Measurements from ENCODE around the gene PDAP1. TPM values are rescaled to one million over a fixed set of nuclear protein-coding genes. Genes with fewer than 3 reads are reported as not detected.

Gene PDAP1
- total and polyA plus RNA-seq, 2 experiments from 2014 or later, result 81.0 to 181 TPM

GRCh38 chr7:99375070-99375807 lies 33.2 kb downstream of the PDAP1 start:
- Histone ChIP-seq H3K9me3 (ENCODE audit: low read depth) (no peaks in the 10 kb centered on the region), H3K36me3 (no peaks in the 10 kb centered on the region), H3K4me1 (ENCODE audit: low read depth) (peaks cover 9% of the 10 kb centered on the region), H3K27ac (no peak overlapping the region), H3K27me3 (no peaks in the 10 kb centered on the region), H3K4me3 (peak overlapping the region; percentile 87)
- DNase-seq (ENCODE audit: low read depth in 1 of 2, low spot score in 1 of 2), result peak; percentile 53 to 79
- TF ChIP-seq, protein P1, sequence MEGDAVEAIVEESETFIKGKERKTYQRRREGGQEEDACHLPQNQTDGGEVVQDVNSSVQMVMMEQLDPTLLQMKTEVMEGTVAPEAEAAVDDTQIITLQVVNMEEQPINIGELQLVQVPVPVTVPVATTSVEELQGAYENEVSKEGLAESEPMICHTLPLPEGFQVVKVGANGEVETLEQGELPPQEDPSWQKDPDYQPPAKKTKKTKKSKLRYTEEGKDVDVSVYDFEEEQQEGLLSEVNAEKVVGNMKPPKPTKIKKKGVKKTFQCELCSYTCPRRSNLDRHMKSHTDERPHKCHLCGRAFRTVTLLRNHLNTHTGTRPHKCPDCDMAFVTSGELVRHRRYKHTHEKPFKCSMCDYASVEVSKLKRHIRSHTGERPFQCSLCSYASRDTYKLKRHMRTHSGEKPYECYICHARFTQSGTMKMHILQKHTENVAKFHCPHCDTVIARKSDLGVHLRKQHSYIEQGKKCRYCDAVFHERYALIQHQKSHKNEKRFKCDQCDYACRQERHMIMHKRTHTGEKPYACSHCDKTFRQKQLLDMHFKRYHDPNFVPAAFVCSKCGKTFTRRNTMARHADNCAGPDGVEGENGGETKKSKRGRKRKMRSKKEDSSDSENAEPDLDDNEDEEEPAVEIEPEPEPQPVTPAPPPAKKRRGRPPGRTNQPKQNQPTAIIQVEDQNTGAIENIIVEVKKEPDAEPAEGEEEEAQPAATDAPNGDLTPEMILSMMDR (IDR thresholded peaks at IDR 0.05; ENCODE audit: low read depth, low read length), result no peak

DNA sequence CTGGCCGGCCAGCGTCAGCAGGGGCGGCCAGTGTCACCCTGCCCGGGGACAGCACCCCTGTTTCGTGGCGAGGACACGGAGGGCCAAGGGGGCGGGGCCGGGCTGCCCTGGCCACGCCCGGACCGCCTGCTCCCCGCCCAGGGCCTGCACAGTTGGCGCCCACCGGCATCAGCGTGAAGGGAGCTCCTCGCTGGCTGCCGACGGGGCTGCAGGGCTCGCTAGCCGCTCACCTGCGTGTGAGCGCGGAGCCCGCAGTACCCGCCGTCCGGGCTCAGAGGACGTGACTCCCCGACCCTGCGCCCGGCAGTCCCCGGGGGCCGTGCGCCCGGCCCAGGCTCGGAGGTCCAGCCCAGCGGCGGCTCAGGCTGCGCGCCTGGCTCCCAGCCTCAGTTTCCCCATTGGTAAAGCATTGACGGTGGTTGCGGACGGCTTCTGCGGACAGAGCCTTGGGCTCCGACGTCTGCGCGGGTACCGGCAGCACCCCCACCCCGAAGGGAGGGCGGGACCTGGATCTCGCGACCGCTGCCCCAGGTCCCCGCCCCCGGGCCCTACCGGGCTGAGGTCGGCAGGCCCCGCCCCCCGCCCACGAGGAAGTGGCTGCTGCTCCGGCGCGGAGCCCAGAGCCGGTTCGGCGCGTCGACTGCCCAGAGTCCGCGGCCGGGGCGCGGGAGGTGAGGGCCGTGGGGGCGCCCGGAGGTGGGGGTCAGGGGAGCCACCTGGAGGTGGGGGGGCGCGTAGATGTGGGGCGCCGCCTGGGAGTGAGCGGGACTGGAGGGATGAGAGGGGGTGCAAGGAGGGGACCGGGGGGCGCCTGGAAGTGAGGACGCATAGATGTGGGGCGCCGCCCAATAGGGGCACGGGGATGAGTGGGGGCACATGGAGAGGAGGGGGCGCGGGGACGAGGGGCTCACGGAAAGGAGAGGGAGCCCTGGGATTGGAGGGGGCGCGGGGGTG lies 34.0 kb downstream of the PDAP1 start, which contains the start of gene ARPC1B:
TSS of gene ARPC1B (plus strand) at position 620 of the 954 bp plus-strand sequence. CDS start 10,985 bp downstream, outside the sequence.
- Histone ChIP-seq H3K9me3 (ENCODE audit: low read depth) (no peaks in the 10 kb centered on the region), H3K36me3 (no peaks in the 10 kb centered on the region), H3K27me3 (no peaks in the 10 kb centered on the region), H3K27ac (no peak within 1 kb of the TSS), H3K4me1 (ENCODE audit: low read depth) (peaks cover 9% of the 10 kb centered on the region), H3K4me3 (peak within 1 kb of the TSS; percentile 87)
- DNase-seq (ENCODE audit: low read depth in 1 of 2, low spot score in 1 of 2), result peak; percentile 83 to 85
- TF ChIP-seq, protein P1 (IDR thresholded peaks at IDR 0.05; ENCODE audit: low read depth, low read length), result no peak

DNA sequence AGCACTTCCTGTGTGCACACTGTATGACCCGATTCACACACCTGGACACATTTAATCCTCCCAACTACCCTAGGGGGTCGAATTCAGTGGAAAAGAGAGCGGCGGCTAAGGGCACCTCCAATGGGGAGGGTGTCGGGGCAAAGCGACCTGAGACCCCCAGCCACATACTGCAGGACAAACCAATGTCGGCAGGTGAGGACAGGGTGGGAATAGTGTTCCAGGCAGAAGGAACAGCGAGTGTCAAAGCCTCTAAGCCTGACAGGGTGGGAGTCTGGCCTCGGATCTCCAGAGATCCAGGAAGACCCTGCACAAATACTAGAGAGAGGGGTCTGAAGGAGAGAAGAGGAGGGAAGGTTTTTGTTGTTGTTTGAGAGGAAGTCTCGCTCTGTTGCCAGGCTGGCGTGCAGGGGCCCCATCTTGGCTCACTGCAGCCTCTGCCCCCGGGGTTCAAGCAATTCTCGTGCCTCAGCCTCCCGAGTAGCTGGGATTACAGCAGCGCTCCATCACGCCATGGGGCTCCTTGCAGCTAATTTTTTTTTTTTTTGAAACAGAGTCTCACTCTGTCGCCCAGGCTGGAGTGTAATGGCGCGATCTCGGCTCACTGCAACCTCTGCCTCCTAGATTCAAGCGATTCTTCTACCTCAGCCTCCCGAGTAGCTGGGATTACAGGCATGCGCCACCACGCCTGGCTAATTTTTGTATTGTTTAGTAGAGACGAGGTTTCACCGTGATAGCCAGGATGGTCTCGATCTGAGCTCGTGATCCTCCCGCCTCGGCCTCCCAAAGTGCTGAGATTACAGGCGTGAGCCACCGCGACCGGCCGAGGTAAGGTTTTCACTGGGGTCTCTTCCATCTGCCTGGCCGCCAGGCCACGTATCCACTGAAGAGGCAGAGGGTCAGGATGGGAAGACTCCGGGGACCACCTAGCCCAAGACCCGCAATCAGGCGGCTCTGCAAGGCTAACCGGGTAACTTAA lies 35.0 kb downstream of the PDAP1 start:
- Histone ChIP-seq H3K4me1 (ENCODE audit: low read depth) (peaks cover 9% of the 10 kb centered on the region), H3K27ac (peak overlapping the region; percentile 65), H3K27me3 (no peaks in the 10 kb centered on the region), H3K9me3 (ENCODE audit: low read depth) (no peaks in the 10 kb centered on the region), H3K4me3 (peak overlapping the region; percentile 87), H3K36me3 (no peaks in the 10 kb centered on the region)
- no peak for DNase-seq (ENCODE audit: low read depth in 1 of 2, low spot score in 1 of 2)
- TF ChIP-seq, protein P1 (IDR thresholded peaks at IDR 0.05; ENCODE audit: low read depth, low read length), result no peak

DNA sequence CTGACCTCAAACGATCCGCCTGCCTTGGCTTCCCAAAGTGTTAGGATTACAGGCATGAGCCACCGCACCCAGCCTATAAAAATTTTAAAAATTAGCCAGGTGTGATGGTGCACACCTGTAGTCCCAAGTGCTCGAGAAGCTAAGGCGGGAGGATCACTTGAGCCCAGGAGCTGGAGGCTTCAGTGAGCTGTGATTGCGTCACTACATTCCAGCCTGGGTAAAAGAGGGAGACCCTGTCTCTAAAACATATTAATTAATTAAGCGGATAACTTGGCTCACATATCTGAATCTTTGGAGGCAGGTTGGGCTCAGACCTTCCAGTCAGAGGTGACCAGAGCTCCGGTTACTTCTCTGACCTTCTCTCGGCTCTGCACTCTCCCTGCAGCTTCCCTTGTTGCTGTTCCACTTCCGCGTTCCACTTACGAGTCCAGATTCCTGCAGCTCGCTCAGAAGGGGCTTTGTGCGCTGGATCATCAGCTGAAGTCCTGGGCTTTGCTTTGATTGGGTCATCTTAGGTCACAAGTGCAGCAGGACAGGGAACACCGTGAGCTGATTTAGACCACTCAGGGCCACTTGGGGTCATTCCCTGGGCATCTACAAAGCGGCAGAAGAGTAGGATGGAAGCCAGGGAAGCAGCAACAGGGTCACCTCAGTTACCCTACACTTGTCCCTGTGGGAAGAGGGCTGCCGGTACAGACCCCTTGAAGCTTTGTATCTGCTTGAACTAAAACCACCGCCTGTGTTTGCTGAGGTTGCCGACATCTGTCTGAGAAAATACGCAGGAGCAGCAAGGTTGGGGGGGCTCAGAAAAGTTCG lies 35.9 kb downstream of the PDAP1 start:
- Histone ChIP-seq H3K4me3 (no peak overlapping the region), H3K27ac (peak overlapping the region; percentile 65), H3K4me1 (ENCODE audit: low read depth) (peaks cover 9% of the 10 kb centered on the region), H3K9me3 (ENCODE audit: low read depth) (no peaks in the 10 kb centered on the region), H3K27me3 (no peaks in the 10 kb centered on the region), H3K36me3 (peaks cover 2% of the 10 kb centered on the region)
- TF ChIP-seq, protein P1 (IDR thresholded peaks at IDR 0.05; ENCODE audit: low read depth, low read length), result no peak
- DNase-seq (ENCODE audit: low read depth in 1 of 2, low spot score in 1 of 2), result peak; percentile 55 to 87
